Measurements from ENCODE around the gene BNIP1.

BNIP1 gene

DNA sequence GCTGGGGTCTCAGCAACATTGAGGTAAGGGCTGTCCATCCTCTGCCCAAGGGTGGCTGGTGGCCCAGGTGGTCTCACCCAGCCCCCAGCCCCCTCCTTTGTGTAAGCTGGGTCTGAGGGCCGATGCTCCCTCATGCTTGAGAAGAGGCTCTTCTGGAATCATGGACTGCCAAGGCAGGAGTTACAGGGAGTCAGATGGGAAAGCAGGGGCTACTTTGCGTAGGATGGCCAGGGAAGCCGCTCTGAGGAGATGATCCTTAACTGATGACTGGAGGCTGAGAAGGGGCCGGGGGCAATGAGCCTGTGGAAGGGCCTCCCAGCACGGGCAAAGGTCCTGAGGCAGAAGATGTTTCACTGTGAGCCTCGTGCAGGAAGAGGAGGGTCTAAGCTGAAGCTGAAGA, 67.0 kb downstream of the BNIP1 start:
- no peak for DNase-seq (ENCODE audit: low read depth in 2 of 2)

- no peak for DNase-seq (ENCODE audit: low read depth in 2 of 2)
Observed at GRCh38 chr5:173213236-173213933, 69.1 kb downstream of the BNIP1 start.

Data from stimulated activated CD4-positive, alpha-beta T cell treated with anti-CD3 and anti-CD28 coated beads, Interleukin-1b, Interleukin-23, amount 100 ng/mL, for 4 hours (primary cell).